Measurements from ENCODE around the gene LAG3.
"Not testable (repeated sequence)": the region's sequence is repeated elsewhere in the genome, so short reads cannot be mapped to it uniquely, and the experiment has no call there.

Gene LAG3

DNA sequence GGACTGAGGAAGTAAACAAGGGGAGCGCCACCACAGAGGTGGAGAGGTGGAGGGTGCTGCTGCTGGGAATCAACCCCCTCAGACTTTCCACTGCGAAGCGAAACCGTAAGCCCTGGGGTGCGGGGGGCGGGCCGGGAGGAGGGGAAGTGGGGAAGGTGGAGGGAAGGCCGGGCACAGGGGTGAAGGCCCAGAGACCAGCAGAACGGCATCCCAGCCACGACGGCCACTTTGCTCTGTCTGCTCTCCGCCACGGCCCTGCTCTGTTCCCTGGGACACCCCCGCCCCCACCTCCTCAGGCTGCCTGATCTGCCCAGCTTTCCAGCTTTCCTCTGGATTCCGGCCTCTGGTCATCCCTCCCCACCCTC is at the start of gene LAG3:
Gene LAG3 (plus strand): TSS at position 190 of the 365 bp plus-strand sequence. CDS start 333 bp downstream, outside the sequence.
- no peak for DNase-seq

GRCh38 chr12:6722863-6723262 is 49.5 kb upstream of the LAG3 start:
- no peak for DNase-seq

DNA sequence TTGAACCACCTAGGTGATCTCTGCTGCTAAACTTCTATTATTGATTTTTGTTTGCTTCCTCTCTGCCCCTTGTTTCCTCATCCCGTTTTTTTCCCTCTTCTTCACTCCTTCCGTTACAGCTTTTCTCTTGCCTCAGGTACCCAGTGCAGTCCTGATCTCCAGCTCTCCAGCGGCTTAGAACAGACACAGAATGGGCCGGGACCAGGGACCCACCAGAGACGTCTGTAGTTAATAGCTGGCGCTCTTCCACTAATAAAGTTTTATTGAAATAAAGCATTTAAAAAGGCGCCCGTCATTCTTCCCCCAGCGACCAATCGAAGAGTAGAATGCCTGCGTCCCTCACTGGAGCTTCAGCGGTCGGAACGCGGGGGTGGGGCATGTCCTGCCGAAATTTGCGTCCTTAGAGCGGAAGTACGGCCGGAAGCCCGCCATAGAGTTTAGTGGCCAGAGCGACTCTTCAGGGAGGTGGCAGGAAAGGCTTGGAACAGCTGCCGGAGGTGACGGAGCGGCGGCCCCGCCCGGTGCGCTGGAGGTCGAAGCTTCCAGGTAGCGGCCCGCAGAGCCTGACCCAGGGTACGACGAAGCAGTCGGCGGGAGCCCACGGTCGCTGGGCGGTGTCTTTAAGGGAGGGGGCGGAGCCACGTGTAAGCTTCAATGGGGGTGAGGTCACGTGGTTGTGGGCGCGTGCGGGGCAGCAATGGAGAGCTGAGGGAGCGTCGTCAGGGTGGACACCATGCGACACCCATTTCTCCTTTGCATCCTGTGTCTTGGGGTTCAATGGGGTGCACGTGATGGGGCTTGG is 48.5 kb upstream of the LAG3 start, which contains the start of gene COPS7A:
Gene COPS7A (plus strand): TSS at position 440 of the 802 bp plus-strand sequence. CDS start 611 bp downstream, outside the sequence.
- DNase-seq, result peak; percentile 99

GRCh38 chr12:6724409-6724797 is 47.9 kb upstream of the LAG3 start:
- DNase-seq, result no peak

GRCh38 chr12:6725350-6725749 is 47.0 kb upstream of the LAG3 start:
- DNase-seq, result no peak

- no peak for DNase-seq
Measured at GRCh38 chr12:6729186-6729585, 43.1 kb upstream of the LAG3 start.

DNA sequence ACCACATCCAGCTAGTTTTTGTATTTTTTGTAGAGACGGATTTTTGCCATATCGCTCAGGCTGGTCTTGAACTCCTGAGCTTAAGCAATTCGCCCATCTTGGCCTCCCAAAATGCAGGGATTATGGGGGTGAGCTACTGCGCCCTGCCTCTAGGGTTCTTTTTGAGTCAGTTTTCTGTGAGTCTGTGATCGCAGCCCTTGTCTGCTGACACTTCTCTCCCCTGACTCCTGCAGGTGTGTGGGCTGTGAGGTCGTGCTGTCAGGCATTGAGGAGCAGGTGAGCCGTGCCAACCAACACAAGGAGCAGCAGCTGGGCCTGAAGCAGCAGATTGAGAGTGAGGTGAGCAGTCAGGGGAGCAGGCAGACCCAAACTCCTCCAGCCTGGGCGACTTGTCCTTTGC is 42.2 kb upstream of the LAG3 start:
- no peak for DNase-seq

GRCh38 chr12:6734506-6735387 is 37.6 kb upstream of the LAG3 start:
- DNase-seq, result no peak

- peak; percentile 46 for DNase-seq
Measured at GRCh38 chr12:6735448-6736191, 36.7 kb upstream of the LAG3 start.

GRCh38 chr12:6736754-6737153 is 35.6 kb upstream of the LAG3 start:
- no peak for DNase-seq

GRCh38 chr12:6742080-6742479 is 30.2 kb upstream of the LAG3 start:
- DNase-seq, result not testable (repeated sequence)

DNA sequence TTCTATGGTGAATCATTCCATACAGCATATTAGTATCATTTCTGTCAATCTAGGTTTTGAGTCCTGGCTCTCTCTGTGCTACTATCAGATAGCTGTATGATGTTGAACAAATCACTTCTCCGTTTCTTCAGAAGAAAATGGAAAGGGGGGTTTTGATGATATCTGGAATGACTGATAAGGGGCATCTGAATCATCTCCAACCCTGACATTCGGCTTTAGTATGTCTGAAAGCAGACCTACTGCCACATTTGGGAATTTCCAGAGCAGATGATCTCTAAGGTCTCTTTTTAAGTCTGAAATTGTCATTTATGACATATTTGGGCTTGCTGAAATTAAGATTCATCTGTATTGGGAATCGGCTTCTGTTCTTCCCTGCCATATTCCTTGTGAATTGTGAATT is 29.5 kb upstream of the LAG3 start:
- DNase-seq, result no peak

DNA sequence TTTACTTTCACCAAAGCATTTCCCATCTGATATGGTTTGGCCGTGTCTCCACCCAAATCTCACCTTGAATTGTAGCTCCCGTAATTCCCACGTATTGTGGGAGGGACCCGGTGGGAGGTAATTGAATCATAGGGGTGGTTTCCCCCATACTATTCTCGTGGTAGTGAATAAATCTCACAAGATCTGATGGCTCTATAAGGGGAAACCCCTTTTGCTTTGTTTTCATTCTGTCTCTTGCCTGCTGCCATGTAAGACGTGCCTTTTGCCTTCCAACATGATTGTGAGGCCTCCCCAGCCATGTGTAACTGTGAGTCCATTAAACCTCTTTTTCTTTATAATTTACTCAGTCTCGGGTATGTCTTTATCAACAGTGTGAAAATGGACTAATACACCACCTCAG is 29.0 kb upstream of the LAG3 start:
- not testable (repeated sequence) for DNase-seq

GRCh38 chr12:6745741-6746525 is 26.4 kb upstream of the LAG3 start:
- no peak for DNase-seq

DNA sequence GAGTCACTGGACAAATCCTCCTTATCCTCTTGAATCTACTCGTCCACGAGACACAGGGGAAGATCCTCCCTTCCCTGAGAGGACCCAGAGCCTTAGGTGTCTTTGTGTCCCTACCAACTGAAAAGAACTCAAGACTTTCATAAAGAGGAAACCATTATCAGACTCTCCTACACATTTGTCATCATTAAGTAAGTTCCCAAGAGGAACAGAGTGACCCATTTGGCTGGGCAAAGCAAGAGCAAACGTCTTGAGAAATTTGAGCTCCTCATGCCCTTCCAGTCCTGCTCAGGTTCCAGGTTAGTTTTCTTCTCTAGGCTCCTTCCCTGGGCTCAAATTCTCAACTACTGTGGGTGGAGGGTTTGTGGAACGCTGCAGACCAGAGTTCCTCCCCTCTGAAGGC is 25.1 kb upstream of the LAG3 start:
- no peak for DNase-seq

- no peak for DNase-seq
Measured at GRCh38 chr12:6748761-6749160, 23.6 kb upstream of the LAG3 start.

DNA sequence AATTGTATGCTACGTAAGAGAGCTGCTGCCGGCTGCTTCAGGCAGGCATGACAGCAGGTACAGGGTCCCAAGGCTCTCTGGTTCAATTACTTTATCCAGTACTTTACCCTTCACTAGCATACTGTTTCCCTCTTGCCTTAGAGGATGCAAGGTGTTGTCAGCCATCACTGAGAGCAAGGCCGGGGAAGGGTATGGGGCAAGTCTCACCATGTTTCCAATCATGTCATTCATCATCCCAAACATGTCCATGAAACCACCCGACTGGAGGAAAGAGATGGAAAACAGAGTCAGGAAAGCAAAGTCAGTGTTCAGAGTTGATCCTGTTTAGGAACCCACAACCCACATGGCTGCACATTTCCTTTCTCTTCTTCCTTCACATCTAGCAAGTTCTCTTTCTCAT is 21.8 kb upstream of the LAG3 start:
- no peak for DNase-seq

GRCh38 chr12:6751767-6752166 is 20.6 kb upstream of the LAG3 start:
- DNase-seq, result no peak

DNA sequence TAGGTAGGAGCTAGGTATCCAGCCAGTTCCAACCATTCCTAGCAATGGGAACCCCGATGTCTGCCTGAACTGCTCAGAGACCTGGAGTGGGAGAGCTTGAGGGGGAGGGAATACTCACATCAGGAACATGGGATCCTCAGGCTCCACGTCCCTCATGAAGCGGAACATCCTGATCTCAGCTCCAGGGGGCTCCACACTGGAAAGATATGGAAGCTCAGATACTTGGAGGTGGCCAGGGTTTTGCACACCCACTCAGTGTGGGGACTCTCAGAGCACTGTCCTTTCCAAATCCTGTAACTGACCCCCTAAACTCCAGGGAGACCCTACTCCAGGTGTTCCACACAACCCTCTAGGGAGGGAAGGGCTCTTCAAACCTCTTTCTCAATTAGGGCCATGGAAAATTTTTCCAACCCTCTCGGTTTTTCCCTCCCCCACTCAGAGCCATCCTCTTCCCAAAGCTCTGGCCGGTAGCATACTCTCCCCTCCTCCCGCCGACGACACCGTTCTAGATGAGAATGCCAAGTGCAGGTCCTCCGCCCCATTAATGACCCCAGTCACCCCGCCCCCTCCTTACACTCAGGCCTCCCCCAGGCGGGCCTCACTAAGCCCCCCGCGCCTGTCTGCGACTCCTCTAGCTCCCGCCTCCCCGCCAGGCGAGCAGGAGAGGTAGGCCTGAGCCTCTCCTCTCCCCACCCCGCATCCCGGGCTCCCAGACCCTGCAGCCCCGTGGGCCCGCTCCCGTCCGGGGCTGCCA is 20.0 kb upstream of the LAG3 start:
- DNase-seq, result no peak

DNA sequence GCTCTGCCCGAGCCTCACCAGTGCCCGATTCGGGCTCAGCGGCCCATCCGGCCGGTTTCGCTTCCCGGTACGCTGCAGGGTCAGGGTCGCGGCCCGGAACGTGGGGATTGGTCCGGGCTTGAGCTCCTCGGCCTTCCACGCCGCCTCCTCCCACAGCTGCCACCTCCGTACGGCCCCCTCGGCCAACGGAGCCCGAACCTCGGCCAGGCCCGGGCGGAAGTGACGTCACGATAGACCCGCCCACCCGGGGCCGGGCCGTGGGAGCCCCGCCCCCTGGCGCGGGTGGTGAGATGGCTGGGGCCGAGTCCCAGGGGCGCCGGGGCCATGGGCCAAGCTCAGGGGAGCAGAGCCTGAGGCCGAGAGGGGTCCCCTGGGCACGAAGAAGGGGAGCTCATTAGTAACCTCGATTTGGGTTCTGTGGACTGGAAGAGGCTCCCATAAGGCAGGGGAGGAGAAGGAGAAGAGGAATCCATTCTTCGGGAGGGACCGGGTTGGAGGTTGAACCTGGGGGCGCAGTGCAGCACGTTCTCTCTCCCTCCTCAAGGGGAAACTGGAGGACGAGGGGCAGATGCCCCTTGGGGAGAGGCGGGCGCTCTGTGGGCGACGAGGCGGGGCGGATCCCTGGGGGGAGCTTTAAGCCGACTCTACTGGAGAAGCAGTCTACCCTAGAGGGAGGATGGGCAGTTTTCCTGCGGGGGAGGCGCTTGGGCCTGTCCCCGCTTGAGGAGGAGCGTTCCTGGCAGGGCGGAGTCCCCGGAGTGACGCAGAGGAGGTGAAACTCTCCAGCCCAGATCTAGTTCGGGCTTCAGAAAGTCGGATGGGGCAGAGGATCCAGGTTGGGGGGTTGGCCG is 19.2 kb upstream of the LAG3 start, which contains the start of gene MLF2:
Gene MLF2 (minus strand): TSS at position 221 of the 851 bp plus-strand sequence. CDS start 807 bp downstream, outside the sequence.
- DNase-seq, result peak; percentile 91
